ENCODE results near the gene TSPAN15.

DNA sequence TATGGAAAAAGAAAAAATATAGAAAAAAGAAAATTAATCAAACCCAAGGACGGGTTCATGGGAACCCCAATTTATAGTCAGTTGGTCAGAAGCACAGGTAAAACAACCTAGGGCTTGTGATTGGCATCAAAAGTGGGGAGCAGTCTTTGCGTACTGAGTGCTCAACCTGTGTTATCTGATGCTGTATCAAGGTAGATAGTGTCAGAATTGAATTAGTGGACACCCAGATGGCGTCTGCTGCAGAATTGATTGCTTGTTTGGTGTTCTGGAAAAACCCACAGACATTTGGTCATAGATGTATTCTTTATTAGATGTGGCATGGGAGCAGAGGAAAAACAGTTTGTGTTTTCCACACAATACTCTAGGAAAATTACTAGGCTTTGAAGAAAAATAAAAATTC lies 82.4 kb downstream of the TSPAN15 start:
- TF ChIP-seq, protein P1, sequence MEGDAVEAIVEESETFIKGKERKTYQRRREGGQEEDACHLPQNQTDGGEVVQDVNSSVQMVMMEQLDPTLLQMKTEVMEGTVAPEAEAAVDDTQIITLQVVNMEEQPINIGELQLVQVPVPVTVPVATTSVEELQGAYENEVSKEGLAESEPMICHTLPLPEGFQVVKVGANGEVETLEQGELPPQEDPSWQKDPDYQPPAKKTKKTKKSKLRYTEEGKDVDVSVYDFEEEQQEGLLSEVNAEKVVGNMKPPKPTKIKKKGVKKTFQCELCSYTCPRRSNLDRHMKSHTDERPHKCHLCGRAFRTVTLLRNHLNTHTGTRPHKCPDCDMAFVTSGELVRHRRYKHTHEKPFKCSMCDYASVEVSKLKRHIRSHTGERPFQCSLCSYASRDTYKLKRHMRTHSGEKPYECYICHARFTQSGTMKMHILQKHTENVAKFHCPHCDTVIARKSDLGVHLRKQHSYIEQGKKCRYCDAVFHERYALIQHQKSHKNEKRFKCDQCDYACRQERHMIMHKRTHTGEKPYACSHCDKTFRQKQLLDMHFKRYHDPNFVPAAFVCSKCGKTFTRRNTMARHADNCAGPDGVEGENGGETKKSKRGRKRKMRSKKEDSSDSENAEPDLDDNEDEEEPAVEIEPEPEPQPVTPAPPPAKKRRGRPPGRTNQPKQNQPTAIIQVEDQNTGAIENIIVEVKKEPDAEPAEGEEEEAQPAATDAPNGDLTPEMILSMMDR (IDR thresholded peaks at IDR 0.05; ENCODE audit: low read length), result no peak
- TF ChIP-seq EZH2 (IDR thresholded peaks at IDR 0.05; ENCODE audit: borderline replicate concordance, low read length), result no peak
